HG03064 (cell line): ENCODE measurements around the gene SAP30.

ENCODE experiments used
- ATAC-seq: cut with Tn5 transposase; IDR thresholded peaks from one replicate; pipeline ENCODE4 v1.9.1; 2021; ENCODE audit warnings: low read depth; ENCODE audit not compliant: unreplicated experiment

Gene SAP30

GRCh38 chr4:173365359-173365996 is 5.3 kb upstream of the SAP30 start:
- no peak for ATAC-seq

- ATAC-seq, result peak; percentile 18
These were observed 3.5 kb upstream of the SAP30 start for GRCh38 chr4:173367285-173367684.

- ATAC-seq, result no peak
These were observed 2.8 kb upstream of the SAP30 start for GRCh38 chr4:173367946-173368345.

GRCh38 chr4:173370130-173370476 is 651 bp upstream of the SAP30 start:
- peak; percentile 1 for ATAC-seq

GRCh38 chr4:173371292-173372192 is 788 bp downstream of the SAP30 start:
- ATAC-seq, result peak; percentile 16

GRCh38 chr4:173374588-173374987 is 3.8 kb downstream of the SAP30 start:
- no peak for ATAC-seq

GRCh38 chr4:173379929-173380328 is 9.2 kb downstream of the SAP30 start:
- no peak for ATAC-seq

- ATAC-seq, result peak; percentile 61
These were observed 10.2 kb downstream of the SAP30 start for GRCh38 chr4:173380987-173381386.

GRCh38 chr4:173381610-173382009 is 10.9 kb downstream of the SAP30 start:
- no peak for ATAC-seq

- ATAC-seq, result no peak
These were observed 11.6 kb downstream of the SAP30 start for GRCh38 chr4:173382349-173382748.

GRCh38 chr4:173386751-173387150 is 16.0 kb downstream of the SAP30 start:
- ATAC-seq, result no peak

GRCh38 chr4:173391701-173392100 is 20.9 kb downstream of the SAP30 start:
- no peak for ATAC-seq

GRCh38 chr4:173397604-173398003 is 26.9 kb downstream of the SAP30 start:
- no peak for ATAC-seq

GRCh38 chr4:173398220-173398619 is 27.5 kb downstream of the SAP30 start:
- no peak for ATAC-seq

- ATAC-seq, result no peak
These were observed 28.1 kb downstream of the SAP30 start, which contains the start of gene SCRG1 for GRCh38 chr4:173398779-173399415. SCRG1 (minus strand) TSS chr4:173399116; CDS start chr4:173391414, 7,702 bp downstream.

GRCh38 chr4:173401063-173401462 is 30.3 kb downstream of the SAP30 start:
- ATAC-seq, result no peak

GRCh38 chr4:173403051-173403450 is 32.3 kb downstream of the SAP30 start:
- no peak for ATAC-seq

- ATAC-seq, result no peak
These were observed 33.6 kb downstream of the SAP30 start for GRCh38 chr4:173404296-173404865.

- no peak for ATAC-seq
These were observed 35.3 kb downstream of the SAP30 start for GRCh38 chr4:173405840-173406606.

GRCh38 chr4:173410079-173410478 is 39.3 kb downstream of the SAP30 start:
- ATAC-seq, result no peak
